GM12878 (cell line): ENCODE measurements around the gene YEATS4. TPM values are rescaled to one million over a fixed set of nuclear protein-coding genes. Genes with fewer than 3 reads are reported as not detected.

Experiments
- ATAC-seq: fragments of 200-7000 bp; cut with Tn5 transposase; 3 replicates; pipeline ENCODE4 v1.9.1; 2020; ENCODE audit warnings: mild to moderate bottlenecking, moderate library complexity
- BruUV-seq: library from RNA; stranded (reverse); fragments of 400-500 nt; replicated peaks from 2 replicates; lab custom pipeline; 2021; lab: Mats Ljungman, UMichigan
- CTCF ChIA-PET: fragments of 300-600 bp; sonication (Branson Sonifier 250); formaldehyde crosslinking; extraction: SDS; loops from one replicate; lab custom pipeline; 2021; ENCODE audit warnings: inconsistent platforms; lab: Yijun Ruan, JAX
- POLR2A ChIA-PET: fragments of 350-600 bp; formaldehyde crosslinking; extraction: SDS; loops from one replicate; lab custom pipeline; 2021; ENCODE audit warnings: inconsistent platforms; lab: Charles Lee
- RAD21 ChIA-PET: fragments of 300-600 bp; sonication (Branson Sonifier 250); formaldehyde crosslinking; loops from one replicate; lab custom pipeline; 2023; ENCODE audit warnings: antibody characterized with exemption; ENCODE audit not compliant: unreplicated experiment; lab: Charles Lee
- SMC1A ChIA-PET: fragments of 300-600 bp; sonication (Branson Sonifier 250); formaldehyde crosslinking; loops from one replicate; lab custom pipeline; 2023; ENCODE audit not compliant: unreplicated experiment, uncharacterized antibody; lab: Charles Lee
- DNase-seq: peaks from one replicate; pipeline ENCODE4 v3.0.0-alpha.2; 2011; ENCODE audit warnings: low read depth, low spot score
- FAIRE-seq: peaks from 3 replicates; lab custom pipeline; 2011; peaks lifted over from hg19 to GRCh38; lab: Jason Lieb, UNC
- H2AFZ ChIP-seq: 2 replicates; pipeline ENCODE4 v1.6.0; 2011; ENCODE audit warnings: low read depth, low read length, control low read depth; ENCODE audit not compliant: control insufficient read depth
- H3K27ac ChIP-seq: 2 replicates; pipeline ENCODE4 v1.5.1; 2011; ENCODE audit warnings: control low read depth; ENCODE audit not compliant: control insufficient read depth, insufficient read depth
- H3K27me3 ChIP-seq, 2 experiments: replicated peaks in 1 of 2; 2 replicates each; pipeline versions ENCODE4 v1.6.0 to v1.6.1; 2011; ENCODE audit warnings: low read length in 1 of 2; ENCODE audit not compliant: control insufficient read depth in 2 of 2, insufficient read depth in 2 of 2
- H3K36me3 ChIP-seq, 2 experiments: 2 replicates each; pipeline ENCODE4 v1.5.1; 2011; ENCODE audit warnings: low read length in 1 of 2; ENCODE audit not compliant: control insufficient read depth in 2 of 2, insufficient read depth in 2 of 2
- H3K4me1 ChIP-seq: 2 replicates; pipeline ENCODE4 v1.6.1; 2011; ENCODE audit warnings: mild to moderate bottlenecking, low read length, moderate library complexity, mixed read lengths; ENCODE audit not compliant: control insufficient read depth, insufficient read depth
- H3K4me2 ChIP-seq: 2 replicates; pipeline ENCODE4 v1.6.0; 2011; ENCODE audit warnings: control low read depth; ENCODE audit not compliant: control insufficient read depth, insufficient read depth
- H3K4me3 ChIP-seq: fragments of 200-600 bp; sonication (generic); 2 replicates; pipeline ENCODE4 v1.5.1; 2016
- H3K79me2 ChIP-seq: 2 replicates; pipeline ENCODE4 v1.6.0; 2011; ENCODE audit warnings: low read length; ENCODE audit not compliant: control insufficient read depth, insufficient read depth
- H3K9ac ChIP-seq: 2 replicates; pipeline ENCODE4 v1.8.0; 2011; ENCODE audit warnings: low read length, control low read depth, mixed read lengths; ENCODE audit not compliant: control insufficient read depth, insufficient read depth
- H3K9me3 ChIP-seq: replicated peaks from 3 replicates; pipeline ENCODE4 v1.5.1; 2011; ENCODE audit warnings: mild to moderate bottlenecking, low read length; ENCODE audit not compliant: control insufficient read depth, insufficient read depth
- H4K20me1 ChIP-seq: 2 replicates; pipeline ENCODE4 v1.6.0; 2011; ENCODE audit not compliant: control insufficient read depth, insufficient read depth
- ATF2 ChIP-seq: IDR thresholded peaks from 2 replicates; pipeline ENCODE4 v1.6.1; 2012; ENCODE audit warnings: low read length, inconsistent platforms
- FOXK2 ChIP-seq: fragments of 450-650 bp; IDR thresholded peaks from 2 replicates; pipeline ENCODE4 v1.6.1; 2017; ENCODE audit warnings: mild to moderate bottlenecking, moderate library complexity
- MEF2B ChIP-seq: fragments of 450-650 bp; IDR thresholded peaks from 2 replicates; pipeline ENCODE4 v1.6.1; 2018; ENCODE audit warnings: mild to moderate bottlenecking, moderate library complexity; ENCODE audit not compliant: partially characterized antibody, poor library complexity, severe bottlenecking
- MLLT1 ChIP-seq: fragments of 450-650 bp; IDR thresholded peaks from 2 replicates; pipeline ENCODE4 v1.6.1; 2016; ENCODE audit warnings: mild to moderate bottlenecking
- WGBS: methylation state at CpG from one replicate; pipeline ENCODE4 v1.1.6; 2016; ENCODE audit warnings: low lambda C conversion rate; ENCODE audit not compliant: insufficient replicate concordance, insufficient coverage; ENCODE audit errors: missing lambda C conversion rate; 5-methylcytosine and 5-hydroxymethylcytosine counted together
- in situ Hi-C: fragments of 300-500 bp; cut with MboI; formaldehyde crosslinking; loops from 9 replicates; pipeline ENCODE4 v1.14.3; 2018; ENCODE audit warnings: mixed read lengths
- intact Hi-C: fragments of 100-400 bp; cut with micrococcal nuclease; formaldehyde crosslinking; loops from one replicate; pipeline ENCODE4 v1.14.2; 2022; ENCODE audit not compliant: unreplicated experiment
- polyA plus RNA-seq, 11 experiments: library from polyadenylated mRNA; depleted of rRNA in 4 of 11; unstranded in 6 of 11; stranded (reverse) in 5 of 11; fragments of >200 nt; fragmentation: Nextera tagmentation in 4 of 11; fragmentation: Illumina TruSeq in 1 of 11; extraction: Ambion mirVana in 4 of 11; extraction: Trizol in 1 of 11; gene quantifications; 1 replicate in 1 of 11; 2 replicates in 10 of 11; pipeline versions ENCODE4 v1.2.1 to v1.2.3, GENCODE V29; 2011 to 2016; ENCODE audit warnings: inconsistent platforms in 2 of 11, missing spikeins in 2 of 11, low read depth in 1 of 11
- total RNA-seq, 4 experiments: library from RNA; depleted of rRNA in 3 of 4; stranded (reverse); fragments of >200 nt in 3 of 4; fragmentation: Illumina TruSeq in 1 of 4; extraction: Trizol in 1 of 4; gene quantifications; 2 replicates each; pipeline versions ENCODE4 v1.2.1 to v1.2.3, GENCODE V29; 2013 to 2021
- TF ChIP-seq, protein P1 (sequence below): fragments of 150-350 bp; IDR thresholded peaks from 2 replicates; pipeline ENCODE4 v1.6.1; 2016; ENCODE audit warnings: low read depth, low read length
- TF ChIP-seq, protein P2 (sequence below): IDR thresholded peaks from 2 replicates; pipeline ENCODE4 v1.6.1; 2011; ENCODE audit warnings: low read depth, low read length, improper control_type of control experiment, borderline replicate concordance

The YEATS4 gene
- total and polyA plus RNA-seq, 10 of the 15 experiments (the other 5 are each of a cell fraction or from before 2014, with no cell fraction given) = 23.8 to 45.4 (median 36.8) TPM

DNA sequence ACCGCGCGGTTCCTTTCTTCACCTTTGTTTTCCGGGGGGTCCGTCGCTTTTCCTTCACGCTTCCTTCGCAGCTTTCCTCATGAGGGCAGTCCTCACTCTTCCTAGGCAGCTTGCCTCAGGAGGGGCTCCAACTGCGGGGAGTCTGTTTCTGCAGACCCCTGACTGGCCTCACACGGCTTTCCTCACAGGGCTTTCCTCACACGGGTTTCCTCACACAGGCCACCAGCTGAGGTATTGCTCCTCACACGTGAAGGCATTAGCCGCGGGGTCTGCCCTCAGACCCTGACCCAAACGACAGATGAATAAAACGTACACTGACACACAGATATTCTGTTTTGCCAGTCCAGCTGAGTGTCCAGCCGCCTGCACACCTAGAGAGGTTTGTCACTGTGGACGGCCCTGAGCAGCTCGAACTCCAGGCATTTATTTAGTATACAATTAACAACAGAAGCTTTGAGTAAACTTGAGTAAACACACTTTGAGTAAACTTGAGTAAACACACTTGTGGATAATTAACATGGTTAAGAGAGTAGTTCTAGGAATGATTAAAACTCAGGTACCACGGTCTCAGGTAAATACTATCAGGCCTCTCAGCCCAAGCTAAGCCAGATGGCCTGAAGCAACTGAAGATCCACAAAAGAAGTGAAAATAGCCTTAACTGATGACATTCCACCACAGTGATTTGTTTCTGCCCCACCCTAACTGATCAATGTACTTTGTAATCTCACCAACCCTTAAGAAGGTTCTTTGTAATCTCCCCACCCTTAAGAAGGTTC lies 27.4 kb upstream of the YEATS4 start:
- no TSS peak for BruUV-seq

DNA sequence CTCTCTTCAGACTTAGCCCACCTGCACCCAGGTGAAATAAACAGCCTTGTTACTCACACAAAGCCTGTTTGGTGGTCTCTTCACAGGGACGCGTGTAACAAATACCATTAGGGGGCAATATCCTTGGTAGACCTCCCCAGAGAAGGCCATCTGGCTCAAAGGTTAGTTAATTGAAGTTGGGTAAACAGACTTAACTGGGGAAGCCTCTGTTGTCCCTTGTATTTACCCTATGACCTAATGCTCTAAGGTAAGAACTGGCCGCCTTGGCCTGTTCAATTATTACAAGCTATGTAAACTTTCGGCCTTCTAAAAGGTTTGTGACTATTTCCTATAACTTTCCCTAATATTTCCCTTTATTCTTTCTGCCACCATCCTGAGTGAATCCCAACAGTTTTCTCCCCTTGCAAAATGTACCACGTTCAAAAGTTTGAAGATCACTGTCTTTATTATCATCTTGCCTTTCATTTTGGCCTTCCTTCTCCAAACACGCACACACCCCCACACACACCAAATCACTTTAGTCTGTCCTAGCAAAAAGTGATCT lies 26.7 kb upstream of the YEATS4 start:
- no peak overlapping the region for H3K4me3 ChIP-seq
- H3K9me3 ChIP-seq = no peaks in the 10 kb centered on the region
- H3K36me3 ChIP-seq = no peaks in the 10 kb centered on the region
- no peak overlapping the region for H3K27ac ChIP-seq
- H3K9ac ChIP-seq = no peak overlapping the region
- in situ Hi-C loops (no loop called here), intact Hi-C loops (loop anchor here (10.0 kb wide), 1 partner anchor 178 kb away; no protein-coding TSS in a partner anchor)
- no peak for FAIRE-seq
- ChIA-PET SMC1A (interaction anchor here (1.4 to 1.8 kb wide), 2 partner anchors 8 to 239 kb away, joined by 3 read pairs; no protein-coding TSS in a partner anchor), CTCF (interaction anchor here (0.7 to 3.0 kb wide), 4 partner anchors 9 to 177 kb away, joined by 3 to 21 read pairs (median 6); no protein-coding TSS in a partner anchor), RAD21 (no interaction called here), POLR2A (no interaction called here)
- H3K4me2 ChIP-seq = no peak overlapping the region
- DNase-seq = no peak
- H3K27me3 ChIP-seq = no peaks in the 10 kb centered on the region
- H3K4me1 ChIP-seq = no peaks in the 10 kb centered on the region
- no peaks in the 10 kb centered on the region for H4K20me1 ChIP-seq
- no peak for ATAC-seq
- no TSS peak for BruUV-seq
- WGBS = 88% methylated on average over 6 of the region's 6 CpGs
- no peak overlapping the region for H2AFZ ChIP-seq
- no peaks in the 10 kb centered on the region for H3K79me2 ChIP-seq
- TF ChIP-seq MEF2B (no peak), ATF2 (no peak), MLLT1 (no peak)
- TF ChIP-seq, protein P1, sequence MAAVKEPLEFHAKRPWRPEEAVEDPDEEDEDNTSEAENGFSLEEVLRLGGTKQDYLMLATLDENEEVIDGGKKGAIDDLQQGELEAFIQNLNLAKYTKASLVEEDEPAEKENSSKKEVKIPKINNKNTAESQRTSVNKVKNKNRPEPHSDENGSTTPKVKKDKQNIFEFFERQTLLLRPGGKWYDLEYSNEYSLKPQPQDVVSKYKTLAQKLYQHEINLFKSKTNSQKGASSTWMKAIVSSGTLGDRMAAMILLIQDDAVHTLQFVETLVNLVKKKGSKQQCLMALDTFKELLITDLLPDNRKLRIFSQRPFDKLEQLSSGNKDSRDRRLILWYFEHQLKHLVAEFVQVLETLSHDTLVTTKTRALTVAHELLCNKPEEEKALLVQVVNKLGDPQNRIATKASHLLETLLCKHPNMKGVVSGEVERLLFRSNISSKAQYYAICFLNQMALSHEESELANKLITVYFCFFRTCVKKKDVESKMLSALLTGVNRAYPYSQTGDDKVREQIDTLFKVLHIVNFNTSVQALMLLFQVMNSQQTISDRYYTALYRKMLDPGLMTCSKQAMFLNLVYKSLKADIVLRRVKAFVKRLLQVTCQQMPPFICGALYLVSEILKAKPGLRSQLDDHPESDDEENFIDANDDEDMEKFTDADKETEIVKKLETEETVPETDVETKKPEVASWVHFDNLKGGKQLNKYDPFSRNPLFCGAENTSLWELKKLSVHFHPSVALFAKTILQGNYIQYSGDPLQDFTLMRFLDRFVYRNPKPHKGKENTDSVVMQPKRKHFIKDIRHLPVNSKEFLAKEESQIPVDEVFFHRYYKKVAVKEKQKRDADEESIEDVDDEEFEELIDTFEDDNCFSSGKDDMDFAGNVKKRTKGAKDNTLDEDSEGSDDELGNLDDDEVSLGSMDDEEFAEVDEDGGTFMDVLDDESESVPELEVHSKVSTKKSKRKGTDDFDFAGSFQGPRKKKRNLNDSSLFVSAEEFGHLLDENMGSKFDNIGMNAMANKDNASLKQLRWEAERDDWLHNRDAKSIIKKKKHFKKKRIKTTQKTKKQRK = no peak

More for the DNA sequence above, 27.4 kb upstream of the YEATS4 start:
- H3K27ac ChIP-seq = no peak overlapping the region
- DNase-seq (no peak), ATAC-seq (no peak), FAIRE-seq (no peak)
- no peak for TF ChIP-seq FOXK2
- TF ChIP-seq, protein P2, sequence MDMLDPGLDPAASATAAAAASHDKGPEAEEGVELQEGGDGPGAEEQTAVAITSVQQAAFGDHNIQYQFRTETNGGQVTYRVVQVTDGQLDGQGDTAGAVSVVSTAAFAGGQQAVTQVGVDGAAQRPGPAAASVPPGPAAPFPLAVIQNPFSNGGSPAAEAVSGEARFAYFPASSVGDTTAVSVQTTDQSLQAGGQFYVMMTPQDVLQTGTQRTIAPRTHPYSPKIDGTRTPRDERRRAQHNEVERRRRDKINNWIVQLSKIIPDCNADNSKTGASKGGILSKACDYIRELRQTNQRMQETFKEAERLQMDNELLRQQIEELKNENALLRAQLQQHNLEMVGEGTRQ = no peak
- H3K4me2 ChIP-seq = no peak overlapping the region
- RAD21 ChIA-PET = interaction anchor here (0.9 kb wide), 1 partner anchor 90 kb away, joined by 4 read pairs; no protein-coding TSS in a partner anchor
- H3K4me3 ChIP-seq = no peak overlapping the region
- no peak overlapping the region for H2AFZ ChIP-seq
- CTCF ChIA-PET = interaction anchor here (0.7 to 3.0 kb wide), 4 partner anchors 25 to 1479 kb away, joined by 3 to 21 read pairs (median 6); no protein-coding TSS in a partner anchor
- no peaks in the 10 kb centered on the region for H3K9me3 ChIP-seq
- in situ Hi-C loops (no loop called here), intact Hi-C loops (loop anchor here (10.0 kb wide), 1 partner anchor 177 kb away; no protein-coding TSS in a partner anchor)
- H4K20me1 ChIP-seq = no peaks in the 10 kb centered on the region
- no peak overlapping the region for H3K9ac ChIP-seq
- WGBS = 95% methylated on average over 20 of the region's 20 CpGs
- no peaks in the 10 kb centered on the region for H3K4me1 ChIP-seq
- H3K79me2 ChIP-seq = no peaks in the 10 kb centered on the region
- H3K27me3 ChIP-seq = no peaks in the 10 kb centered on the region
- H3K36me3 ChIP-seq = no peaks in the 10 kb centered on the region
- SMC1A ChIA-PET = interaction anchor here (1.8 kb wide), 1 partner anchor 7 kb away, joined by 3 read pairs; no protein-coding TSS in a partner anchor
- POLR2A ChIA-PET = interaction anchor here (0.5 kb wide), 1 partner anchor 66 kb away, joined by 5 read pairs; no protein-coding TSS in a partner anchor
